ENCODE data around the gene NAIP. TPM values are rescaled to one million over a fixed set of nuclear protein-coding genes. Genes with fewer than 3 reads are reported as not detected.

The NAIP gene
- total RNA-seq, 1 donor from 2014 or later = 3.2 TPM

Other genes with a start within 250 kb of the NAIP start
- 5.4 and 13.8 TPM in 2 replicates for gene SERF1A, start 124.7 kb downstream of the NAIP start, total RNA-seq
- gene SMN1, start 100.3 kb downstream of the NAIP start, total RNA-seq = 17.5 and 24.1 TPM in 2 replicates
- 6.5 and 14.8 TPM in 2 replicates for gene GTF2H2, start 42.3 kb upstream of the NAIP start, total RNA-seq

Data from dermis blood vessel endothelial cell (primary cell).